Hepatocyte (in vitro differentiated cells): ENCODE data around the gene CCNO.

ENCODE experiments used
- CTCF ChIP-seq: fragments of 200-600 bp; sonication (generic); IDR thresholded peaks from 2 replicates; pipeline ENCODE4 v1.5.1; 2016; ENCODE audit warnings: antibody characterized with exemption, mild to moderate bottlenecking; ENCODE audit not compliant: poor library complexity
- EZH2 ChIP-seq: fragments of 200-600 bp; sonication (generic); IDR thresholded peaks from 2 replicates; pipeline ENCODE4 v1.6.1; 2016; ENCODE audit warnings: antibody characterized with exemption, mild to moderate bottlenecking, borderline replicate concordance
- EZH2phosphoT487 ChIP-seq: fragments of 200-600 bp; sonication (generic); IDR thresholded peaks from one replicate; pipeline ENCODE4 v1.6.1; 2018; ENCODE audit warnings: antibody characterized with exemption, mild to moderate bottlenecking, low read depth, moderate library complexity; ENCODE audit not compliant: unreplicated experiment, severe bottlenecking

- no peak for TF ChIP-seq CTCF
- no peak for TF ChIP-seq EZH2
- no peak for TF ChIP-seq EZH2phosphoT487
Measured at GRCh38 chr5:55191165-55191564, 42.2 kb downstream of the CCNO start.
